ENCODE measurements around the gene ATG9B.
A peak's percentile ranks its signal among the peaks of the same experiment; 100 is the strongest.
"Not testable (repeated sequence)": the region's sequence is repeated elsewhere in the genome, so short reads cannot be mapped to it uniquely, and the experiment has no call there.

The ATG9B gene

GRCh38 chr7:151058781-151059366 is 34.6 kb upstream of the ATG9B start:
- DNase-seq (ENCODE audit: low read depth in 3 of 3), result no peak

GRCh38 chr7:151057989-151058780 is 33.9 kb upstream of the ATG9B start:
- DNase-seq (ENCODE audit: low read depth in 3 of 3), result peak; percentile 94 to 97 (median 97)

- DNase-seq (ENCODE audit: low read depth in 3 of 3), result no peak
Measured at GRCh38 chr7:151057506-151057988, 33.3 kb upstream of the ATG9B start, which contains the start of gene CDK5. Gene CDK5, minus strand, starts transcription at chr7:151057897. Its CDS starts 49 bp downstream, at chr7:151057848.

GRCh38 chr7:151056666-151057505 is 32.6 kb upstream of the ATG9B start:
- DNase-seq (ENCODE audit: low read depth in 3 of 3), result no peak

GRCh38 chr7:151056283-151056665 is 32.0 kb upstream of the ATG9B start:
- DNase-seq (ENCODE audit: low read depth in 3 of 3), result no peak

GRCh38 chr7:151053751-151054150 is 29.5 kb upstream of the ATG9B start:
- DNase-seq (ENCODE audit: low read depth in 3 of 3), result no peak

GRCh38 chr7:151053096-151053495 is 28.8 kb upstream of the ATG9B start:
- DNase-seq (ENCODE audit: low read depth in 3 of 3), result no peak

GRCh38 chr7:151051108-151051507 is 26.8 kb upstream of the ATG9B start:
- DNase-seq (ENCODE audit: low read depth in 3 of 3), result peak; percentile 25 to 51 (median 38)

- no peak for DNase-seq (ENCODE audit: low read depth in 3 of 3)
Measured at GRCh38 chr7:151048911-151049463, 24.7 kb upstream of the ATG9B start.

- no peak for DNase-seq (ENCODE audit: low read depth in 3 of 3)
Measured at GRCh38 chr7:151047976-151048815, 23.9 kb upstream of the ATG9B start, which contains the start of gene ASIC3. Gene ASIC3, plus strand, starts transcription at chr7:151048531. Its CDS starts 355 bp downstream, at chr7:151048886.

GRCh38 chr7:151046603-151047573 is 22.6 kb upstream of the ATG9B start:
- no peak for DNase-seq (ENCODE audit: low read depth in 3 of 3)

- DNase-seq (ENCODE audit: low read depth in 3 of 3), result no peak
Measured at GRCh38 chr7:151045967-151046366, 21.7 kb upstream of the ATG9B start.

- no peak for DNase-seq (ENCODE audit: low read depth in 3 of 3)
Measured at GRCh38 chr7:151045262-151045661, 21.0 kb upstream of the ATG9B start.

- no peak for DNase-seq (ENCODE audit: low read depth in 3 of 3)
Measured at GRCh38 chr7:151043959-151044358, 19.7 kb upstream of the ATG9B start.

GRCh38 chr7:151043449-151043848 is 19.2 kb upstream of the ATG9B start:
- DNase-seq (ENCODE audit: low read depth in 3 of 3), result not testable (repeated sequence)

GRCh38 chr7:151040616-151041375 is 16.5 kb upstream of the ATG9B start:
- DNase-seq (ENCODE audit: low read depth in 3 of 3), result no peak

- DNase-seq (ENCODE audit: low read depth in 3 of 3), result no peak
Measured at GRCh38 chr7:151039850-151040548, 15.7 kb upstream of the ATG9B start.
